GM04503 (cell line): ENCODE data around the gene CD300LD.

ENCODE experiments used
- DNase-seq: peaks from one replicate; pipeline ENCODE4 v3.0.0-alpha.2; 2012; ENCODE audit warnings: low read depth

Gene CD300LD

DNA sequence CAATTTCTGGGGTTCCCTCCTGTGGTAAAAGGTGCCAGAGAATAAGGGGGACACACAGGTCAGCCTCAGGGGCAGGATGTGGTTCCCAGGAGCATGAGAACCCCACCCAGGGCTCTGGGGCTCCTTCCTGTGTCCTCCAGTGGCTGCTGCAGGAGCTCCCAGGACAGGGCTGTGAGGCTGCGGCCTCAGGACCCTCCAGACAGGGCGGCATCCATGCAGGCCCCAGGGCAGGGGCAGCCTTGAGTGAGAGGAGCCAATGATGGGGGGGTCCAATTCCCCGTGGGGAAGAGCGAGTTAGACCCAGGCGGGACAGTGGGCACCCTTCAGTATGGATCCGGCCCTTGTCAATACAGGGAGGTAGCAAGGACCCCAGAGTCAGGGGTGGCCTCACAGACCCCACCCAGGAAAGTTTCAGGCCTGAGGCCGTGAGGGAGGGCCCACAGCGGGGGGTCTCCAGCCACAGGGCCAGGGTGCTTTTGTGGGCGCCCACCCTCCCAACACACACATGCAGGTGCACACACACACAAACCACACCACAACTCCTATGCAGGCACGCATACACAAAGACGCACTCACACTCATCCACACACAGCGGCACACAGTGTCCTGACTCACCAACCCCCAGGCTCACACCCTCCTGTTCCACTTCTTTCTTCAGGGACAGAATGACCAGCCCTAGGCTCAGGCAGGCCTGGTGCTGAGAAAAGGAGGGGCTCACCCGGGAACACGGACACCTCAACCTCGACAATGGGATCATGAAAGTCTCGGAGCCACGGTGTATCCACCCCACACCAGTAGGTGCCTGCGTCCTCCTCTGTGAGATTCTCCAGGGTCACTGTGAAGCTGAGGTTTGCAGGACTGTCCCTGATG, 48.0 kb downstream of the CD300LD start:
- no peak for DNase-seq

DNA sequence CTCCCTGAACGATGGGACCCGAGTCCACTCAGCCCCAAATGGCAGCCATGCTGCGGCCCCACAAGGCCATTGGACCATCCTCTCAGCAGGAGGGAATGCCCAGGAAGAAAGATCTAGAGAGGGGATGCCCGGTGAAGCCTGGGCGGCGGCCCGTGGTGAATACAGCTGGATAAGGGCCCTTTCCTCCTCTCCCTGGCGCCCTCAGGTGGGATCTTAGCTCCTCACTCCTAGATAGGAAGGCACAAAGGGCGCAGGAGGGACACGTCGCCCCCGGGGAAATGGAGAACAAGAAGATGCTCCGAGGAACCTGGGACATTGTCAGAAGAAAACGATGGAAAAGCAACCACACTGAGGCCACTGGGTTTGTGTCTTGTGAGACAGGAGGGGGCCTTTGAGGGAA, 48.7 kb downstream of the CD300LD start:
- no peak for DNase-seq

- DNase-seq: no peak
Observed at GRCh38 chr17:74542727-74543383, 49.2 kb downstream of the CD300LD start.

GRCh38 chr17:74542166-74542565, 49.9 kb downstream of the CD300LD start:
- no peak for DNase-seq

DNA sequence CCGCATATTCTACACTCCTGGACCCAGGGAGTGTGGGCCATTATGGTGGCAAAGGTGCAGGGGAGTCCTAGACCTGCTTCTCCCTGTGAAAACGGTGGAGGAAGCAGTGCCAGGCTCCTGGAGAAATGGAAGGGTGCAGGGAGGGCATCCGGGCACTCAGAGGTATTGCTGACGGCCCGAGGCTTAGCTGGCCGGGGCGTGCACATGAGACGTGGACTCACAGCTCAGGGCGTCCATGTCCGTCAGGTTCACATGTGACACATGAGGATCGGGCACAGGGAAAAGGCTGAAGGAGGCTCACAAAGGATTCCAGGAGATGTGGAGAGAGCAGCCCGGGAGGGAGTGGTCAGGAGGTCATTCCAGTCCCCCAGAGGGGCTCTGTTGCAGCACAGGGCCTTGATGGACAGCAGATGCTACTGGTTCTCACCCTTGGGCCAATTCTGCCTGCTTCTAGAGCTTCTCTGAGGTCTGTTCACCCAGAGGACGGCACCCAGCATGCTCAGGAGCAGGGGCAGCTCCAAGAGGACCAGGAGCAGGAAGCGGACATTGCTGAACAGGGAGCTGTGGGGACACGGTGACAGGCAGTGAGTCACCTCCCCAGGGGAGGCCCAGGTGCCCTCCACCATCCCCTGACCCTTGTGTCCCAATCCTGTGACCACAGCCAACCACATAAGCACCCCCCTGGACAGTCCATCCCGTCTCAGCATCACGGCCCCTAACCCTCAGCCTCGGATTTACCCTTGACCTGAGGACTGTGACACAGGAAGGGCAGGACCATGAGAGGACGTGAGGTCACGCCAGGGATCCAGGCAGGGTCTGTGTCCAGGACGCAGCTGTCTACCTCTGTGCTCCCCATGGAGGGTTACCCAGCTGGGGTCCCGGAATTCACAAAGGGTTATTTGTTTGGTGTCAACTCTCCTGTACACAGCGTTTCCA, 50.6 kb downstream of the CD300LD start:
- DNase-seq: no peak

- DNase-seq: no peak
Observed at GRCh38 chr17:74539281-74539820, 52.7 kb downstream of the CD300LD start.

DNA sequence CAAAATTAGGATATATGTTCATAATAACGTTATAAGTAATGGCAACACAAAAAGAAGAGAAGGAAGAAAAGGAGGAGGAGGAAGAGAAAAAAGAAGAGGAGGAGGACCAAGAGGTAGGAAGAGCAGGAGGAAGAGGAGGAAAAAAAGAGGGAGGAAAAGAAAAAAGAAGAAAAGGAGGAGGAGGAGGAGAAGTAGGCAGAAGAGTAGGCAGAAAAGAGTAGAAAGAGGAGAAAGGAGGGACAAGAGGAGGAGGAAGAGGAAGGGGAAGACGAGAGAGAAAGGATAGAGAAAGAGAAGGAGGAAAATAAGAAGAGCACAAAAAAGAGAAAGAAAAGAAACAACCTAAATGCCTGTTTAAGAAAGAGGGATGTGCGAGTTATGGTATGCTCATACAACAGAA, 55.2 kb downstream of the CD300LD start:
- DNase-seq: no peak

DNA sequence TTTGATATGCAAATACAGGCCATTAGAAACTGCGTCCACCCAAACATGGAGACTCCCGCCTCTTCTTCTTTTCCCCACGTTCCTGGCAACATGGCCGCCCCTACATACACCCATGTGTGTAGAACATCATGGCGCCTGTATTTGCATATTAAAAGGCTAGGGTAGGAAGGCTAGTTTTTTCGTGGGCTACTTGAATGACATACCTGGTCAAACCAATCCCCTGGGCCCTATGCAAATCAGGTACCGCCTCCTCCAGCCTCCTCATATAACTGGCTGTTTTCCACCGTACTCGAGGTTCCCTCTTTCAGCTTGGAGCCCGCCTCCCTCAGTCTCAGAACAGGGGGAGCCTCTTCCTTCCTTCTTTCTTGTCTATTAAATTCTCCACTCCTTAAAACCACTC, 60.0 kb downstream of the CD300LD start:
- DNase-seq: no peak

- DNase-seq: no peak
Observed at GRCh38 chr17:74531231-74531761, 60.8 kb downstream of the CD300LD start, which contains the start of gene CD300LB. TSS of gene CD300LB (minus strand) at chr17:74531475. CDS start at chr17:74531350, 125 bp downstream.

DNA sequence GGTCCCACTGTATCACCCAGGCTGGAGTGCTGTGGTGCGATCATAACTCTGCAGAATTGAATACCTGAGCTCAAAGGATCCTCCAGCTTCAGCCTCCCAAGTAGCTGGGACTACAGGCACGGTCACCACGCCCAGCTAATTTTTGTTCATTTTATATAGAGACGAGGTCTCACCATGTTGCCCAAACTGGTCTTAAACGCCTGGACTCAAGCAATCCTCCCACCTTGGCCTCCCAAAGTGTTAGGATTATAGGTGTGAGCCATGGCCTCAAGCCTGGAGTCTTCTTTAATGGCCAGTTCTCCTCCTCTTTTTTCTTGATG, 61.3 kb downstream of the CD300LD start:
- no peak for DNase-seq
